Activated CD4-positive, alpha-beta T cell treated with anti-CD3 and anti-CD28 coated beads for 36 hours (primary cell): Measurements from ENCODE around the gene EIF3B. TPM values are rescaled to one million over a fixed set of nuclear protein-coding genes. Genes with fewer than 3 reads are reported as not detected.
"Not testable (repeated sequence)": the region's sequence is repeated elsewhere in the genome, so short reads cannot be mapped to it uniquely, and the experiment has no call there.

Source experiments
- ATAC-seq: fragments of 200-7000 bp; cut with Tn5 transposase; one replicate; pipeline ENCODE4 v1.10.0; 2021; ENCODE audit warnings: mild to moderate bottlenecking, moderate library complexity
- CTCF ChIA-PET: fragments of 350-600 bp; sonication (Branson Sonifier 250); formaldehyde crosslinking; loops from one replicate; lab custom pipeline; 2021; ENCODE audit warnings: antibody characterized with exemption; lab: Charles Lee
- POLR2A ChIA-PET: fragments of 350-600 bp; sonication (Branson Sonifier 250); formaldehyde crosslinking; loops from one replicate; lab custom pipeline; 2021; ENCODE audit warnings: antibody characterized with exemption, inconsistent platforms; lab: Charles Lee
- DNase-seq: peaks from one replicate; pipeline ENCODE4 v3.0.0-alpha.2; 2020
- H3K27ac Mint-ChIP-seq: one replicate; pipeline ENCODE4 v1.8.0; 2021; ENCODE audit warnings: mixed read lengths
- H3K27me3 Mint-ChIP-seq: one replicate; pipeline ENCODE4 v1.8.0; 2021; ENCODE audit warnings: mixed read lengths
- H3K36me3 Mint-ChIP-seq: one replicate; pipeline ENCODE4 v1.8.0; 2021; ENCODE audit warnings: low read depth, mixed read lengths
- H3K4me1 Mint-ChIP-seq: one replicate; pipeline ENCODE4 v1.8.0; 2021; ENCODE audit warnings: mixed read lengths
- H3K4me3 Mint-ChIP-seq: one replicate; pipeline ENCODE4 v1.8.0; 2021; ENCODE audit warnings: mild to moderate bottlenecking, moderate library complexity, mixed read lengths
- H3K9me3 Mint-ChIP-seq: one replicate; pipeline ENCODE4 v1.8.0; 2021; ENCODE audit warnings: low read depth, mixed read lengths
- intact Hi-C, 2 experiments: fragments of 100-400 bp; cut with DNase I in 1 of 2; cut with micrococcal nuclease in 1 of 2; formaldehyde crosslinking; loops; one replicate each; pipeline versions ENCODE4 v1.14.2 to v1.15.1; 2022 to 2024; cut with DNase I, micrococcal nuclease
- total RNA-seq, 2 experiments: library from RNA; stranded (reverse); gene quantifications; one replicate each; pipeline ENCODE4 v1.2.3, GENCODE V29; 2021

The EIF3B gene
- total RNA-seq, 2 experiments from 2014 or later, result 185 to 227 TPM

DNA sequence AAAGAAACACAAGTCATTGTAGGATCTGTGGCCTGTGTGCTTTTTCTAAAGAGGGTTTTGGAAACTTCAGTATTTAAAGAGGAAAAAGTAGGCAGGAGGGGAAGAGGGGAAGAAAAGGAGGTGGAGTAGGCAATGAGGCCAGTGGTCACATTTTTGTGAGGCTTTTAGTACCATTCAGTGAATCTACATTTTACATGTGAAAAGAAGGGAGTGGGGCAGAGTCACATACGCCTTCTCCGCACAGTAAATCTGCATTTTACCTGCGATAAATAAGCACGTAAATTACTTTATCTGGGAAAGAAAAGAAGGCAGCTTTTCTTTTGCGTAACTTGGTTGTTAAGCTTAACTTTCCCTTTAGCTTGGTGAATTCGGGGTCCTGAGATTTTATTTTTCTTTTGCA, 62.0 kb downstream of the EIF3B start:
- ChIA-PET POLR2A (interaction anchor here (0.6 kb wide), 2 partner anchors 154 to 458 kb away, joined by 4 to 5 read pairs; no protein-coding TSS in a partner anchor), CTCF (interaction anchor here (0.7 kb wide), 1 partner anchor 19 kb away, joined by 3 read pairs; no protein-coding TSS in a partner anchor)
- Mint-ChIP-seq H3K9me3 (no peaks in the 10 kb centered on the region), H3K4me1 (peaks cover 42% of the 10 kb centered on the region), H3K4me3 (no peak overlapping the region), H3K27ac (no peak overlapping the region), H3K36me3 (no peaks in the 10 kb centered on the region), H3K27me3 (no peaks in the 10 kb centered on the region)
- intact Hi-C loops, result no loop called here
- DNase-seq (no peak), ATAC-seq (no peak)

DNA sequence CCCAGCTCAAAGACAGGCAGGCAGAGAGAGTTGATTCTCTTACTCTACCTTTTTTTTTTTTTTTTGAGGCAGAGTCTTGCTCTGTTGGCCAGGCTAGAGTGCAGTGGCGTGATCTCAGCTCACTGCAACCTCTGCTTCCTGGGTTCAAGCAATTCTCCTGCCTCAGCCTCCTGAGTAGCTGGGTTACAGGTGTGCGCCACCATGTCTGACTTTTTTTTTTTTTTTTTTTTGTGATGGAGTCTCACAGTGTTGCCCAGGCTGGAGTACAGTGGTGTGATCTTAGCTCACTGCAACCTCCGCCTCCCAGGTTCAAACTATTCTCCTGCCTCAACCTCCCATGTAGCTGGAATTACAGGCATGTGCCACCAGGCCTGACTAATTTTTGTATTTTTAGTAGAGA, 62.6 kb downstream of the EIF3B start:
- DNase-seq, H3K27ac Mint-ChIP-seq, intact Hi-C loops, ATAC-seq, H3K4me3 Mint-ChIP-seq, H3K36me3 Mint-ChIP-seq, H3K27me3 Mint-ChIP-seq, H3K9me3 Mint-ChIP-seq: not testable (repeated sequence)
- ChIA-PET POLR2A (interaction anchor here (0.6 kb wide), 2 partner anchors 155 to 457 kb away, joined by 4 to 5 read pairs; no protein-coding TSS in a partner anchor), CTCF (interaction anchor here (0.7 to 1.7 kb wide), 2 partner anchors 14 to 18 kb away, joined by 3 to 5 read pairs; no protein-coding TSS in a partner anchor)
- peaks cover 42% of the 10 kb centered on the region for H3K4me1 Mint-ChIP-seq

DNA sequence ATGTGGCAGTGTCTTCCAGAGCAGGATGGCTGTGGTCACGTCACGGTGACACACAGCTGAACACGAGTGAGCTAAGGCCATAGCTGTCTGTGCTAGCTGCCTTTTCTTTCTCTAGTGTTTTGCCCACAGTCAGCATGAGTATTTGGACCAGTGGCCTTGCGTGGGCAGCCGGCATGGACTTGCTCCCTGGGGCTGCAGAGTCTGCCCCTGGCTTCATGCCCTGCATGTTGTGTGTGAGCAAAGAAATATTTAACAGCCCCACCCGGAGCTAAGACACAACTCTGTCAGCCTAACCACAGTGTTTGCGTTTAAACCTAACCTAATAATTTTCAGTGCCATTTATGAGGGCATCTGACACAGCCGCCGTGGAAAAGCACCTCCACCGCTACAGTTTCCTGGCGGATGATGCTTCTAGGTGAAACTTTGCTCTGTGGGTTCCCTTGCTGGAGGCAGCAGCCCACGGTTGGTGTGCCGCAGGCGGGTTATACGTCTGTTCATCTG, 63.4 kb downstream of the EIF3B start:
- H3K4me3 Mint-ChIP-seq, result no peak overlapping the region
- intact Hi-C loops, result no loop called here
- peaks cover 38% of the 10 kb centered on the region for H3K4me1 Mint-ChIP-seq
- no peaks in the 10 kb centered on the region for H3K36me3 Mint-ChIP-seq
- H3K9me3 Mint-ChIP-seq, result no peaks in the 10 kb centered on the region
- ChIA-PET CTCF (interaction anchor here (1.7 kb wide), 1 partner anchor 13 kb away, joined by 5 read pairs; no protein-coding TSS in a partner anchor), POLR2A (interaction anchor here (0.5 kb wide), 1 partner anchor 11 kb away, joined by 6 read pairs; no protein-coding TSS in a partner anchor)
- ATAC-seq, result peak; percentile 67
- H3K27ac Mint-ChIP-seq, result peak overlapping the region; percentile 9
- no peaks in the 10 kb centered on the region for H3K27me3 Mint-ChIP-seq
- DNase-seq, result peak; percentile 61

DNA sequence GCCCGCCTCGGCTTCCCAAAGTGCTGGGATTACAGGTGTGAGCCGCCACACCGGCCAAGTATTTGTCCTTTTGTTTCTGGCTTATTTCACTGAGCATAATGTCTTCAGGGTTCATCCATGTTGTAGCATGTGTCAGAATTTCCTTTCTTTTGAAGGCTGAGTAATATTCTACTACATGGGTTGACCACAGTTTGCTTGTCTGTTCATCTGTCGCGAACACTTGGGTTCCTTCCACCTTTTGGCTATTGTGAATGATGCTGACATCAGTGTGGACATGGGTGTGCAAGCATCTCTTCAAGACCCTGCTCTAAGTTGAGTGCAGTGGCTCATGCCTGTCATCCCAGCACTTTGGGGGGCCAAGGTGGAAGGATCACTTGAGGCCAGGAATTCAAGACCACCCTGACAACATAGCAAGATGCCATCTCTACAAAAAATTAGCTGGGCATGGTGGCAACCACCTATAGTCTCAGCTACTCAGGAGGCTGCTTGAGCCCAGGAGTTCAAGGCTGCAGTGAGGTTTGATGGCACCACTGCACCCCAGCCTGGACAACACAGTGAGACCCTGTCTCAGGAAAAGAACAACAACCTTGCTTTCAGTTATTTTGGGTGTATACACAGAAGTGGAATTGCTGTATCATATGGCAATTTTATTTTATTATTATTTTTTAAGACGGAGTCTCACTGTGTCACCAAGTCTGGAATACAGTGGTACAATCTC, 65.7 kb downstream of the EIF3B start:
- ATAC-seq (peak; percentile 53), DNase-seq (no peak)
- intact Hi-C loops, result no loop called here
- Mint-ChIP-seq H3K27ac (no peak overlapping the region), H3K9me3 (no peaks in the 10 kb centered on the region), H3K36me3 (no peaks in the 10 kb centered on the region), H3K27me3 (no peaks in the 10 kb centered on the region), H3K4me1 (peaks cover 25% of the 10 kb centered on the region), H3K4me3 (no peak overlapping the region)
- POLR2A ChIA-PET, result interaction anchor here (0.7 kb wide), 1 partner anchor 14 kb away, joined by 4 read pairs; no protein-coding TSS in a partner anchor
- CTCF ChIA-PET, result interaction anchor here (0.6 to 1.4 kb wide), 2 partner anchors 11 to 432 kb away, joined by 3 to 4 read pairs; no protein-coding TSS in a partner anchor

DNA sequence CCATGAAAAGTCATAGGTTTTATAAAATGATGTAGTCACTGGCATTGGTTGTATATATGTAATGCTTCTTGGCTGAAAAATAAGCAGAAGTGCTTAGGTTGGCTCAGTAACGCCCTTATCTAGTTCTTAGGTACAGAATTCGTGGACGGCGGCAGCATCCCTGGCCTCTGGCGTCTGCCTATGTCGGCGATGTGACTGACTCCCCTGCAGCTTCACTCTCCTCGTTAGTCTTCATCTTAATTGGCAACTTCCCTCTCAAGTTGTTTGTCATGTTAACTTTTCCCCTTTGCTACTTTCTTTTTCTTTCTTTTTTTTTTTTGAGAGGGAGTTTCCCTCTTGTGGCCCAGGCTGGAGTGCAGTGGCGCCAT, 67.3 kb downstream of the EIF3B start:
- H3K27me3 Mint-ChIP-seq, result no peaks in the 10 kb centered on the region
- H3K9me3 Mint-ChIP-seq, result no peaks in the 10 kb centered on the region
- CTCF ChIA-PET, result interaction anchor here (0.6 kb wide), 1 partner anchor 13 kb away, joined by 4 read pairs; no protein-coding TSS in a partner anchor
- no peak for DNase-seq
- H3K4me3 Mint-ChIP-seq, result no peak overlapping the region
- no peak for ATAC-seq
- intact Hi-C loops, result no loop called here
- POLR2A ChIA-PET, result no interaction called here
- H3K36me3 Mint-ChIP-seq, result no peaks in the 10 kb centered on the region
- H3K4me1 Mint-ChIP-seq, result peaks cover 16% of the 10 kb centered on the region
- no peak overlapping the region for H3K27ac Mint-ChIP-seq

DNA sequence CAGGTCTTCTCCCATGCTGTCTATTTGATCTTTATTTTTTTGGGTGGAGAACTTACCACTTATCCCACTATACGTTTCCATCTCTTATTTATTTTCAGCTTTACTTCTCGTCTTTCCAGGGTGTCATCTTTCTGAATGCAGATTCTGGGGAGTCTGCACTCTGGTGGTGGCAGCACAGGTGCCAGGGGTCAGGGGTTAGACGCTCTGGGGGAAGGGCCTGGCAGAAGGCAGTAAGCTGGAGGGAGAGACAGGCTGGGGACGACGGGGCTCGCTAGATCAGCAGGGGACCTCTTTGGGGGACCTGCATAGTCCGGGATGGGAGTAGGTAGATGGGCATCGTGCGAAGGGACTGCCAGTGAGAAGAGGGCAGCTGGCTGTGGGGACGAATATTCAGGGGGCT, 71.1 kb downstream of the EIF3B start:
- DNase-seq, result no peak
- H3K27me3 Mint-ChIP-seq, result no peaks in the 10 kb centered on the region
- POLR2A ChIA-PET, result no interaction called here
- CTCF ChIA-PET, result no interaction called here
- H3K4me1 Mint-ChIP-seq, result peaks cover 5% of the 10 kb centered on the region
- intact Hi-C loops, result no loop called here
- no peak for ATAC-seq
- peaks cover under 1% of the 10 kb centered on the region for H3K36me3 Mint-ChIP-seq
- H3K9me3 Mint-ChIP-seq, result peaks cover under 1% of the 10 kb centered on the region
- no peak overlapping the region for H3K4me3 Mint-ChIP-seq
- no peak overlapping the region for H3K27ac Mint-ChIP-seq

Other genes starting within 250 kb of the EIF3B start
- gene MAD1L1, start 121.9 kb upstream of the EIF3B start, total RNA-seq, result 10 to 100 TPM; 50.2 to 61.7 TPM
- 10 to 100 TPM; 28.7 to 32.1 TPM for gene MRM2, start 112.6 kb upstream of the EIF3B start, total RNA-seq
- 100 to 1,000 TPM in 1 of 2 experiments, 10 to 100 TPM in 1; 52.5 to 100 TPM for gene NUDT1, start 112.6 kb upstream of the EIF3B start, total RNA-seq
- gene SNX8, start 40.4 kb upstream of the EIF3B start, total RNA-seq, result 10 to 100 TPM; 37.1 to 42.4 TPM
- gene CHST12, start 48.8 kb downstream of the EIF3B start, total RNA-seq, result 1 to 10 TPM; 1.8 to 1.9 TPM
- not detected for gene GRIFIN, start 121.6 kb downstream of the EIF3B start, total RNA-seq
- 10 to 100 TPM; 14.9 to 23.3 TPM for gene LFNG, start 164.9 kb downstream of the EIF3B start, total RNA-seq
- gene BRAT1, start 200.7 kb downstream of the EIF3B start, total RNA-seq, result 10 to 100 TPM; 34.7 to 35.9 TPM
- gene IQCE, start 204.2 kb downstream of the EIF3B start, total RNA-seq, result 1 to 10 TPM; 7.2 to 8.4 TPM